Stimulated activated CD8-positive, alpha-beta memory T cell treated with anti-CD3 and anti-CD28 coated beads, Interleukin-15, amount 100 ng/mL, for 24 hours (primary cell): ENCODE data around the gene PRKRIP1.
"Not testable (repeated sequence)": the region's sequence is repeated elsewhere in the genome, so short reads cannot be mapped to it uniquely, and the experiment has no call there.

Experiments used
- DNase-seq: peaks from one replicate; pipeline ENCODE4 v3.0.0-alpha.2; 2020; ENCODE audit warnings: low read depth

PRKRIP1 gene, protein sequence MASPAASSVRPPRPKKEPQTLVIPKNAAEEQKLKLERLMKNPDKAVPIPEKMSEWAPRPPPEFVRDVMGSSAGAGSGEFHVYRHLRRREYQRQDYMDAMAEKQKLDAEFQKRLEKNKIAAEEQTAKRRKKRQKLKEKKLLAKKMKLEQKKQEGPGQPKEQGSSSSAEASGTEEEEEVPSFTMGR

DNA sequence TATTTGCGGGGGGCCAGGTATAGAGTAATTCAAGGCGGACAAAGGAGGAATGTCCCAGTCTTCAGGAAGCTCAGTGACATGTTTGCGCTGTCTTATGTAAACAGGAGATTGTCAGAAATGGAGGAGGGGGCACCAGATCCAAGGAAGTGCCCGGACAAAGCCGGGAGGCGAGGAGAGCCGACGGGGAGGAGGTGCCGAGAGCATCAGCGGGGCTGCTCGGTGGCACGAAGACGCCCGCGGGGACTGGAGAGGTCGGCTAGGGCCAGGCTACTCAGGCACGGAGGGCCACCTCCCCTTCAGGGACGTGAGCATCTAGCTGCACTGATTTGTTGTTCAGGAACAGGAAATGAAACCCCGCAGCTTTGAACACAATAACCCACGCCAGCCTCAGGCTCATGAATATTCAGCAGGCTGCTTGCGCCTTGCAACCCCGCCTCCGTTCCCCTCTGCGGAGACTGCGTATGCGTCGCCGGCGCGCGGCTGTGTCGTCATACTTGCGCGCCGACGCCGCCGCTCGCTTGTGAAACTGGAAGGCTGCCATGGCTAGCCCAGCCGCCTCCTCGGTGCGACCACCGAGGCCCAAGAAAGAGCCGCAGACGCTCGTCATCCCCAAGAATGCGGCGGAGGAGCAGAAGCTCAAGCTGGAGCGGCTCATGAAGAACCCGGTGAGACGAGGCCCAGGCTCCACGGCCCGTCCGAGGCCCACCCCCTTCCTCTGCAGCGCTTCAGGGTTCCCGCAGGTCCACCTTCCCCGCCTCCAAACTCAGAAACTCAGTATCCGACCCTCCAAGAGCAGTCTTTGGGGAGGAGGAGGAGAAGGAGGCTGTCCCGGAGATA is at the start of gene PRKRIP1:
TSS of gene PRKRIP1 (plus strand) at position 491 of the 837 bp plus-strand sequence. CDS start at position 540, 49 bp downstream.
- peak; percentile 40 for DNase-seq

DNA sequence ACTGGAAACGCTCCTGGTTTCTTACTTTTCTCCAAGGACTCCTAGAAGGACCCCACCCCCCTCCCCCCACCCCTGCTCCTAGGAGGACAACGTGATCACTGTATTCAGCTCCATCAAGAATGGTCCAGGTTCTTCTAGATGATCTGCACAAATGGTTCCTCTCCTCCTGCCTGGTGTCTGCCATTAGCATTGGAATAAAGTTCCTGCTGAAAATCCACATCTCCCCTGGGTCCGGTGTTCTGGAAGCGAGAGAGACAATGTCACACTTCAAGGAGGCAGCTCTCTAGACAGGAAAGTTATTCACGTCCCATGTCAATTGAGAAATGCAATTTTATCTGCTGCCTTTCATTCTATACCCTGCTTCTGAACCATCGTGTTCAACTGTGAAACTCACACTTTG is 49.2 kb upstream of the PRKRIP1 start:
- DNase-seq: not testable (repeated sequence)

DNA sequence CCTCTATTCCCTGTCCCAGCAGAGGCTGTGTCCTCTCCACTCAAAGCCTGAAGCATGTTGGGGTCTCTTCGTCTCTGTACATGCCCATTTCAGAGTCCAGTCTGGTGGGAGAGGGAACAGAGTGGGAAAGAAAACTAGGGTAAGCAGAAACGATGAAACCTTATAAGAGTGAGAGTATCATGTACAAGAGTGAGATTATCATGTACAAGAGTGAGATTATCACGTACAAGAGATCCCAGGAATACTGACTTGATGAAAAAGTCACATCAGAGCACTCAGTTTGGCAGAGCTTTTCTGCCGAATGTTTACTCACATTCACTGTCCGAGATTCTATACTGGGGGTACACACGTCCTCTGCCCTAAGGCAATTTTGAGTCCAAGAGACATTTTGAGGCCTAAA is 39.8 kb upstream of the PRKRIP1 start, which contains the start of gene SPDYE6:
TSS of gene SPDYE6 (minus strand) at position 101 of the 400 bp plus-strand sequence. CDS start 421 bp downstream, outside the sequence.
- not testable (repeated sequence) for DNase-seq

DNA sequence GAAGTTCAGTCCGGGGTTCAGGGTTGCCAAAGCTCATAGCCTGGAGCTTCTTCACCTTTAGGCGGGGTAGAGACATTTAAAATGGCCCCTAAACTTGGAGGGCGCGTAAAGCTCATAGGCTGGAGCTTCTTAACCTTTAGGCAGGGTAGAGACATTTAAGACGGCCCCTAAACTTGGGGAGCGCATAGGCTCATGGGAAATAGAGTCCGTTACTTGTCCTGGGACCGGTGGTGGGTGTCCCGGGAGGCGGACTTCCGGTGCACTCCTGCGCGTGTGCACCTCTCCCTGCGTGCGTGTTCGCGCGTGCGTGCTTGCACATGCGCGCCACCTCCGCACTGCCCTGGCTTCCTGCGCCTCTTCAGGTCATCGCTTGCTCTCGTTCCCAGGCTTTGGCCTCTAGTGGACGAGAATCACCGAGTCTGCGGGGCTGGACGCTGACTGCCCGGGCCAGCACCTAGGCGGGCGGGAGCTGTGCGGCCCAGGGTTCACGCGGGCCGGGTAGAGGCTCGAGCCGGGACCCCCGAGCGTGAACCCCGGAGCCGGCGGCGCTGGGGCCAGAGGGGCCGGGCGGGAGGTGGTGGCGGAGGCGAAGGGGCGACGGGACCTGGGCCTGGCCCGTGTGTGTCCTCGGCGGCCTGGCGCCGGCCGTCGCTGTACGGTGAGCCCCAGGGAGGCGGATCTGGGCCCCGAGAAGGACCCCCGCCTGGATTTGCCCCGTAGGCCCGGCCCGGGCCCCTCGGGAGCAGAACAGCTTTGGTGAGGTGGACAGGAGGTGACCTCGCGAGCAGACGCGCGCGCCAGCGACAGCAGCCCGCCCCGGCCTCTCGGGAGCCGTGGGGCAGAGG is 32.4 kb upstream of the PRKRIP1 start:
- peak; percentile 76 for DNase-seq

DNA sequence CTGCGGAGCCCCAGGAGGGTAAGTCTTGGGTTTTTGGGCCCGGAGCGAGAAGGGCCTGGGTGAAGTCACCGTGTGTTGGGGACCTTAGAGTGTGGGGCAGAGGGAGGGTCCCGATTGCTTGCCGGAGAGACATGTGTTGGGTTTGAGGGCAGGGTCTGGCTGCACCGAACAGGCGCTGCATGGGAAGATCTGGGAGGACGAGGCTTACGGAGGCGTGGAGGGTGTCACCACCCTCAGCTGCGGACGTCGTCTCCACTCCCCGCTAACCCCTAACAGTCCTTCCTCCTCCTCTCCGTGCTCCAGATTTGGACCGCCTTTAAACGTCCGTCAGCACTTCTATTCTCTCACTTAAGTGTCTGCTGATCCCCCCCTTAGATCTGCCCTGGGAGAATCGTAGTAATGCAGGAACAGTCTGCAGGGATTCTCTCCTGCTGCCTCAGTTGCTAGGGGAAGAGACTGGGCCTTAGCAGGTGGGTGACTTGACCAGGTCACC is 31.7 kb upstream of the PRKRIP1 start:
- DNase-seq: peak; percentile 1

DNA sequence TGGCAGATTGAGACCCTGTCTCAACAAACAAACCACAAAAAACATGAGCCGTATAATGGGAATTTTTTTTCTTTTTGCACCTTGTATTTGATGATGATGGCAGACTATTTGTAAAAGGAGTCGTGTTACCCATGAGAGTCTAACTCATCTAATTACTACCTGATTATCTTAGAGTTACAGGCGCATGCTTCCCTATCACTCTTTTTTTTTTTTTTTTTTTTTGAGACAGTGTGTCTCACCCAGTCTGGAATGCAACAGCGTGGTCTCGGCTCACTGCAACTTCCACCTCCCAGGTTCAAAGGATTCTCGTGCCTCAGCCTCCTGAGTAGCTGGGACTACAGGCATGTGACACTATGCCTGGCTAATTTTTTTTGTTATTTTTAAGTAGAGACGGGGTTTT is 30.8 kb upstream of the PRKRIP1 start:
- not testable (repeated sequence) for DNase-seq

DNA sequence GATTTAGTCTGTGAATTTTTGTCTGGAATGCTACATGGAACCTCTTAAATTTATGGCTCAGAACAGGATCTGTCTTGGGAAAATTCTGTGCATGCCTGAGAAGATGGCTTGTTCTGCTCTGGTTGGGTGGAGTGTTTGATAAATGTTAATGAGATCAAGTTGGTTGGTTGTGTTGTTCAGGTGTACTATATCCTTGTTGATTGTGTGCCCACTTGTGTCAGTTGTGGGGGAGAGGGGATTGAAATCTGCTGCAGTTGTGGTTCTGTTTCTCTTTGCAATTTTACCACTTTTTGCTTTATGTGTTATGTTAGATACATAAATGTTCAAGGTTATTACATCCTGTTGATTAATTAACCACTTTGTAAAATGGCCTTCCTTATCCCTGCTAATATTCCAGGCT is 26.1 kb upstream of the PRKRIP1 start:
- not testable (repeated sequence) for DNase-seq

DNA sequence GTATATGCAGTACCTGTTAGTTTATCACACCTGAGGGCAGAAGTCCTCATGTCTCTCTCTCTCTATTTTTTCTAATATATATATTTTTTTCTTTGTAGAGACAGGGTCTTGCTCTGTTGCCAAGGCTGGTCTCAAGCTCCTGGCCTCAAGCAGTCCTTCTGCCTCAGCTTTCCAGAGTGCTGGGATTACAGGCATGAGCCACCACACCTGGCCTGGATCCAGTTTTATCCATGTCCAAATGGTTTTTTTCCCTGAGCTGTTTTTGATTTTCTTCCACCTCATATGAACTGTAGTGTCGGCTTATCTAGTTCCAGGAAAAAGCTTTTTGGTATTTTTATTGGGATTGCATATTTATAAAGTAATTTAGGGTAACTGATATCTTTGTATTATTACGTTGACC is 23.4 kb upstream of the PRKRIP1 start:
- DNase-seq: not testable (repeated sequence)

DNA sequence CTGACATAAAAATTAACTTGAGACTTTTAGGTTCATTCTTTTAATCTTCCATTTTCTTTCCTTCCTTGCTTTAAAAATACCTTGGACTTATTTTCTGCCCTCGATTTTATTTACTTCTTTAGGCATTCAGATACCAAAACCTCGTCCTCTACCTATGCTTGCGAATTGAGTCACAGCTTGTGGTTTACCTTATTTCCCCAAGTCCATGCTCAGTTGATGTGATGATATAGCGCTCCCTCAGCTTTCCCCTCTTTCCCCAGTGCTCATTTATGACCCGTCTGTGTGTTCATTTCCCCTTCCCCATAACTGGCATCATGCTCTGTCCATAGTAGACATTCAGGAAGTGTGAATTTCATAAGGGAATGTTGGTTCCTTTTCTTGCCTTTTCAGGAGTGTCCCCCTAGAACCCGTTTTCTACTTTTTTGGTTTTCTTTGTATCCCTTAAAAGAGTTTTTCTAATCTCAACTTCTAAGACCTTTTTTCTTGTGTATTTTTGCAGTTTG is 19.1 kb upstream of the PRKRIP1 start:
- DNase-seq: no peak

DNA sequence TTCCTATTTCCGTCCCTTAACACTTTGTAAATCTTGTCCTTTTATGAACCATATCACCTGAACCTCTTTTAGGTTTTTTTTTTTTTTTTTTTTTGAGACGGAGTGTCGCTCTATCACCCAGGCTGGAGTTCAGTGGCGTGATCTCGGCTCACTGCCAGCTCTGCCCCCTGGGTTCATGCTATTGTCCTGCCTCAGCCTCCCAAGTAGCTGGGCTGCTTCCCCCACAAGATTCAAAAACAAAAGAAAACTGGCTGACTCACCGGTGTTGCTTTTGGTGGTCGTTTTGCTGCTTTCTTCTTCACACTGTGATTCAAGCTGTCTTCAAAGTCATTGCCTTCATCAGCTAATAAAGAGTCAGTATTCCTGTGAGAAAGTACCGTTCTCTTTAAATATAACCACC is 15.3 kb upstream of the PRKRIP1 start:
- DNase-seq: not testable (repeated sequence)

DNA sequence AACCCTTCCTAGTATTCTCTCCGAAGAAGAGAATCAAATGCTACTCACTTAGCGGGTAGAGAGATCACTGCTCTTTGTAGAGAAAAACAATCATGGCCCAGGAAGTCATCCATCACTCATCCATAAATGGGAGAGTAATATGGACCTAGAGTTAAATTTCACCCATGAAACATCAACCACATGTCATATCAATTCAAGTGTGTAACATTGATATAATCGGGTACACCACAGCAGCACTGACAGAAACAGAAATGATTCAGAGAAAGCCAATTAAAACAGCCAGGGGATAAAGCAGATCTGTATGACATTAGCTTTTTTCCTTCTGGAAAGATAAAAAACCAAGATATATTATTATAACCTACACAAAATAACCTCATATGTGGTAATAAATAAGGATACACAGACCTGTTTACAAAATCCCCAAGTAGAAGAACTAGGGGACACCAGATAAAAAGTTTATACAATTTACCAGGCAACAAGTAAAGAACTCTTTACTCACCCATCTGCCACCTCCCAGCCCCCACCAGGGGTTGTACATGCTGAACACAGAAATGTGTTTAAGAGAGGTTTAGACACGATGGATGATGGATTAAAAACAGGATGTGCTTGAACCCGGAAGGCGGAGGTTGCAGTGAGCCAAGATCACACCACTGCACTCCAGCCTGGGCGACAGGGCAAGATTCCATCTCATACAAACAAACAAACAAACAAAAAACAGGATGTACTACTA is 14.3 kb upstream of the PRKRIP1 start:
- not testable (repeated sequence) for DNase-seq

DNA sequence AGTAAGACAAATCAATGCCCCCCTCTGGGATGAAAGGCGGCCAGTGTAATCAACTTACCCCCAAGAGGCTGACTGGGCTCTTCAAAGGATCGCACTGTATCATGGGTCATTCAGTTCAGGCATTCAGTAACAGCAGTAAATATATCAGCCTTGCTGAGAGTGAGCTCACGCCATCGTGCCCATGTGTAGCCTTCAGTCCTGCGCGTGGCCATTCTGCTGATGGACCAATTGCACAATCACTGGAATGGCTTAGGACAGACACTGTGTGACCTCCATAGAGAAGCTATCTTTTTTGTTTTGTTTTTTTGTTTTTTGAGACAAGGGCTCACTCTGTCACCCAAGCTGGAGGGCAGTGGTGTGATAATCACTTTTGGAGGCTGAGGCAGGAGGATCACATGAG is 9.1 kb upstream of the PRKRIP1 start:
- DNase-seq: no peak

DNA sequence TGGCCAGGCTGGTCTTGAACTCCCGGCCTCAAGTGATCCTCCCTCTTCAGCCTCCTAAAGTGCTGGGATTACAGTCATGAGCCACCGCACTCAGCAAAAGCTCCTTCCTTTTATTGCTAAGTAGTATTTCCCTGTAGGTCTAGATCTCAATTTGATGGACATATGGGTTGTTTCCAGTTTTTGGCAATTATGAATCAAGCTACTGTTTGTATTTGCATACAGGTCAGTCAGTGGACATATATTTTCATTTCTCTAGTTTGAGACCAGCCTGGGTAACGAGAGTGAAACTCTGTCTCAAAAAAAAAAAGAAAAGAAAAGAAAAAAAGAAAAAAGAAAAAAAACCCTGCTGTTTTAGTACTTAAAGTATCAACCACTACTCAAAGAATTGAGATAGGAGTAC is 6.4 kb upstream of the PRKRIP1 start:
- no peak for DNase-seq

DNA sequence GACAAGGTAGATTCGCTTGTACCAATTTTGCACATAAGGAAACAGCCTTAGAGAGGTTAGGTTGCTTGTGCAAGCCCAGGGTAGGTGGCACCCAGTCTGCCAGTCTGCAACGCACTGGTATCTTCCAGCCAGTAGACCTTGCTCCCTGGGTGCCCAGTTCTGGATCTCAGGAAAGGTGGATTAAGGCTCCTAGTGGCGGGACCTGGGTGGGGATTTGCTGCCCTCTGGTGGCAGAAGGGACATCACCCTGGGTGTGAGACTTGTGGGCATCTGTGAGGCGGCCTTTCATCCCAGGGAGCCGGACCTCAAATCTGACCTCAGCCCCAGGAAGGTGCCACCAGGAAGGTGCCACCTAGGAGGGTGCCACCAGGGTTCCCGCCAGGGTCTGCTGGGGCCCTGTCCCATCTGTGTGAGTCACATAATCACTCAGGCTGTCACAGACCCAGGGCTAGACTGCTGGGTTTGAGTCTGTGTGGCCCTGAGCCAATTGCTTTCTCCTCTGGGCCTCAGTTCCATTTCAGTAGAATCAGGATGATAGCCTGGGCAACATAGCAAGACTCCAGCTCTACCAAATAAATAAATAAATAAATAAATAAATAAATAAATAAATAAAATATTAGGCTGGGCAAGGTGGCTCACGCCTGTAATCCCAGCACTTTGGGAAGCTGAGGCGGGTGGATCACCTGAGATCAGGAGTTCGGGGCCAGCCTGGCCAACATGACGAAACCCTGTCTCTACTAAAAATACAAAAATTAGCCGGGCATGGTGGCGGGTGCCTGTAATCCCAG is 5.3 kb upstream of the PRKRIP1 start:
- DNase-seq: peak; percentile 34

DNA sequence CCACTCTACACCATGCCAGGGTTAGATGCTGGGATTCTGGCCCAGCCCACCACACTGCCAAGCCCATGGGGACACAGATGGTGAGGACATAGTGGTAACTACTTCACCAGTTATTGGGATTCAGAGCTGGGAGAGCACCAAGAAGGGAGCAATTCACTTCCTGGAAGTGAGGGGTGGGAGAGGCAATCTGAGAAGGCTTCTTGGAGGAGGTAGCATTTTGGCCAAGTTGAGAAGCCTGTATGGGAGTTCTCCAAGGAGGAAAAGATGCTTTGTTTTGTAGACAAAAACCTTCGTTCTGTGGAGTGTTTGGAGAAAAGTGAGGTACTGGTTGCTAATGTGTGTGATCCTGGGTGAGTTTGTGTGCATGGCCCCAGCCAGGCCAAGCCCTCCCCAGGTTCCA is 3.8 kb upstream of the PRKRIP1 start:
- no peak for DNase-seq

DNA sequence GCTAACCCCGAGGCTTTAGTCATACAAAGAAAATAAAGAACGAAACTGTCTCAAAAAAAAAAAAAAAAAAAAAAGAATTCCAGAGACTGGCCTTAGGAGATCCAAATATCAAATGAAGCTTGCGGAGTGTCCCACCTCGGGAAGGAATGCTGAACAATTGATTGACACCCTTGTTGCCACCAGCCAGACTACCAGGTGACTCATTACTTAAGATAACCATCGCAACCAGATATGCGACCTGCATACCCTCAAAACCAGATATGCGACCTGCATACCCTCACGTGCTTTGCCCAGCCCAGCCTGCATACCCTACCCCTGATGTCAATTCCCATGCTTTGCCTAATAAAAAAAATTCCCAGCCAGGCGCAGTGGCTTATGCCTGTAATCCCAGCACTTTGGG is 2.7 kb upstream of the PRKRIP1 start:
- no peak for DNase-seq

DNA sequence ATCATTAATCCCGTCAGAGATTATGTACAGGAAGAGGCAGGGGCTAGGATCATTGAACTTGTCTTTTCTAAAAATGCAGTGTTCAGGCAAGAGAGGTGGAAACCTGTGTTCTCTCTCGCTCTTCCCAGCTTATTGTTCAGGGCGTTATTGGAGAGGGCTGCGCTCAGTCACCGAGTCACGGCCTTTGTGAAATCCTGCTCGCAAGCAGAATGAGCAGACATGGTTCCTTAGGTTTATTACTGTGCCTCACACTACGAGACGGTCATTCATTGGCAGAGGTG is 631 bp upstream of the PRKRIP1 start:
- no peak for DNase-seq

DNA sequence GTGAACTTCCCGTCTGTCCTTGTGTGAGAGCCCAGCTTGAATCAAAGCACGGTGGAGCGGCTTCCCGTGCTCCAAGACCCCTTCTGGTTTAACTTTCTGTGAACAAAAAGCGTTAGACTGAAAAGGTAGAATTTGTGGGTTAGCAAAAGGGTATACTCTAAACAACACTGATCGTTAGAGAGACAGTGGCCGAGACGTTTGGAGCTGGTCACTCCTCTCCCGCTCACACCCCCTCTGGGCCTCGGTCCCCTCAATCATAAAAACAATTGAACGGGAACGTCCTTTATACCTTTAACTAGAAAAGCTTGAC is 502 bp downstream of the PRKRIP1 start:
- DNase-seq: no peak

DNA sequence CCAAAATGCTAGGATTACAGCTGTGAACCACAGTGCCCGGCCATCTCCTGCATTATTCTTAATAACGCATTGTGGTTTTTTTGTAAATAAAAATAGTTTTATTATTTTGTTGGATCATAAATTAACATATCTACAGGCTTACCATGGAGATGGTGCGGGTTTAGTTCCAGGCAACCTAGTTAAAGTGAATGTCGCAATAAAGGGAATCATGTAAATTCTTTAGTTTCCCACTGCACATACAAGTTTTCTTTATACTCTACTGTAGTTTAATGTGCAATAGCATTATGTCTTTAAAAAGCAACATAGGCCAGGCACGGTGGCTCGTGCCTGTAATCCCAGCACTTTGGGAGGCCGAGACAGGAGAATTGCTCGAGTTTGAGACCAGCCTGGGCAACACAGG is 2.4 kb downstream of the PRKRIP1 start:
- no peak for DNase-seq

DNA sequence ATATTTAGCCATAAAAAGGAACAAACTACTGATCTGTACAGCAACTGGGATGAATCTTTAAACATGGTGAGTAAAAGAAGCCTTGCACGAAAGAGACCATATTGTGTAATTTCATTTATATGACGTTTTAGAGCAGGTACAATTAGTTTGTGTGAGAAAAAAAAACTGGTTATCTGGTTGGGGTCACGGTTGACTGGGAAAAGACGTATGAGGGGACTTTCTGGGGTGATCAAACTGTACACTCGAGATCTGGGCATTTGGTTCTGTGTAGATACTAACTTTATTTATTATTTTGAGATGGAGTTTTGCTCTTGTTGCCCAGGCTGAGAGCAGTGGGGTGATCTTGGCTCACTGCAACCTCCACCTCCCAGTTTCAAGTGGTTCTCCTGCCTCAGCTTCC is 4.2 kb downstream of the PRKRIP1 start:
- no peak for DNase-seq

DNA sequence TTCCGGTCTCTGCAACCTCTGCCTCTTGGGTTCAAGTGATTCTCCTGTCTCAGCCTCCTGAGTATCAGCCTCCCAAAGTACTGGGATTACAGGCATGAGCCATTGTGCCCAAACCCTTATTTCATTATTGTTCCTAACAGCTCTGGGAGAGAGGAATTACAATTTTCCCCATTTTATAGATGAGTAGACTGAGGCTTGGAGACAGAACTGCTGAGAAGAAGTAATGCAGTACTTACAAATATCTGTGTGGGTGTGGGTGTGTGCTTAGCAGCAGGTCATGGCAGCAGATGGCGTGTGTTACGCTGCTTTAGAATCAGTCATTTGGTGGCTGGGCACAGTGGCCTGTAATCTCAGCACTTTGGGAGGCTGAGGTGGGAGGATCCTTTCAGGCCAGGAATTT is 7.4 kb downstream of the PRKRIP1 start:
- DNase-seq: no peak
